SU-DHL-6 (cell line): ENCODE results near the gene SNX30.

Experiments used
- H2AFZ ChIP-seq: fragments of 200-600 bp; sonication (generic); 2 replicates; pipeline ENCODE4 v1.6.1; 2014; ENCODE audit warnings: low read depth, mild to moderate bottlenecking, moderate library complexity, mixed read lengths, antibody characterized with exemption, low read length; ENCODE audit not compliant: severe bottlenecking
- H3F3A ChIP-seq: fragments of 200-600 bp; shearing (Covaris generic); 2 replicates; pipeline ENCODE4 v1.6.0; 2016; ENCODE audit warnings: antibody characterized with exemption, mild to moderate bottlenecking; ENCODE audit not compliant: insufficient read depth
- H3K27ac ChIP-seq: fragments of 200-600 bp; sonication (generic); 2 replicates; pipeline ENCODE4 v1.5.1; 2016; ENCODE audit warnings: low read depth, mild to moderate bottlenecking, low read length, moderate library complexity, mixed read lengths
- H3K27me3 ChIP-seq: fragments of 200-600 bp; sonication (generic), shearing (Covaris generic); 2 replicates; pipeline ENCODE4 v1.6.0; 2014; ENCODE audit warnings: mild to moderate bottlenecking, low read length
- H3K36me3 ChIP-seq: fragments of 200-600 bp; sonication (generic); 2 replicates; pipeline ENCODE4 v1.6.1; 2014; ENCODE audit warnings: mild to moderate bottlenecking, low read length, mixed read lengths
- H3K4me2 ChIP-seq: fragments of 300-600, 200-600 bp; shearing (Covaris generic), sonication (generic); 2 replicates; pipeline ENCODE4 v1.6.0; 2014; ENCODE audit warnings: low read length, low read depth, mild to moderate bottlenecking; ENCODE audit not compliant: poor library complexity, severe bottlenecking
- H3K4me3 ChIP-seq: fragments of 200-600 bp; sonication (generic); 2 replicates; pipeline ENCODE4 v1.5.1; 2014; ENCODE audit warnings: antibody characterized with exemption, low read length, mild to moderate bottlenecking, mixed read lengths; ENCODE audit not compliant: insufficient read depth, poor library complexity, severe bottlenecking
- H3K79me2 ChIP-seq: fragments of 200-600 bp; sonication (generic); 2 replicates; pipeline ENCODE4 v1.6.1; 2014; ENCODE audit warnings: mild to moderate bottlenecking, low read length, moderate library complexity; ENCODE audit not compliant: insufficient read depth
- H3K9ac ChIP-seq: fragments of 200-600 bp; sonication (generic); 2 replicates; pipeline ENCODE4 v1.7.0; 2014; ENCODE audit warnings: mild to moderate bottlenecking, low read length
- H3K9me2 ChIP-seq: fragments of 200-600 bp; sonication (generic); replicated peaks from 2 replicates; pipeline ENCODE4 v1.6.1; 2014; ENCODE audit warnings: low read length; ENCODE audit not compliant: insufficient read depth
- H3K9me3 ChIP-seq: fragments of 200-600 bp; sonication (generic); 2 replicates; pipeline ENCODE4 v1.6.1; 2014; ENCODE audit warnings: low read length, mixed read lengths; ENCODE audit not compliant: insufficient read depth
- H4K20me1 ChIP-seq: fragments of 200-600 bp; sonication (generic); 2 replicates; pipeline ENCODE4 v1.6.1; 2014; ENCODE audit warnings: low read depth, mild to moderate bottlenecking, antibody characterized with exemption, low read length, moderate library complexity, mixed read lengths
- CTCF ChIP-seq: fragments of 200-600 bp; sonication (generic); IDR thresholded peaks from one replicate; pipeline ENCODE4 v1.5.1; 2017; ENCODE audit warnings: antibody characterized with exemption, mild to moderate bottlenecking, low read length, moderate library complexity; ENCODE audit not compliant: insufficient read depth, poor library complexity, severe bottlenecking
- EZH2phosphoT487 ChIP-seq: fragments of 200-600 bp; sonication (generic), shearing (Covaris generic); conservative IDR thresholded peaks from 2 replicates; pipeline ENCODE4 v1.6.1; 2018; ENCODE audit warnings: mild to moderate bottlenecking, antibody characterized with exemption, low read length, moderate library complexity, mixed read lengths

The SNX30 gene

GRCh38 chr9:112820881-112821280 is 70.3 kb downstream of the SNX30 start:
- Histone ChIP-seq H3K4me2 (no peak overlapping the region), H3K9me3 (no peaks in the 10 kb centered on the region), H3K27ac (no peak overlapping the region), H4K20me1 (no peaks in the 10 kb centered on the region), H3K79me2 (no peaks in the 10 kb centered on the region), H3K27me3 (no peaks in the 10 kb centered on the region), H2AFZ (no peak overlapping the region), H3K36me3 (no peaks in the 10 kb centered on the region), H3K4me3 (no peak overlapping the region), H3F3A (no peaks in the 10 kb centered on the region), H3K9me2 (no peaks in the 10 kb centered on the region), H3K9ac (no peak overlapping the region)
- TF ChIP-seq CTCF (no peak), EZH2phosphoT487 (no peak)

DNA sequence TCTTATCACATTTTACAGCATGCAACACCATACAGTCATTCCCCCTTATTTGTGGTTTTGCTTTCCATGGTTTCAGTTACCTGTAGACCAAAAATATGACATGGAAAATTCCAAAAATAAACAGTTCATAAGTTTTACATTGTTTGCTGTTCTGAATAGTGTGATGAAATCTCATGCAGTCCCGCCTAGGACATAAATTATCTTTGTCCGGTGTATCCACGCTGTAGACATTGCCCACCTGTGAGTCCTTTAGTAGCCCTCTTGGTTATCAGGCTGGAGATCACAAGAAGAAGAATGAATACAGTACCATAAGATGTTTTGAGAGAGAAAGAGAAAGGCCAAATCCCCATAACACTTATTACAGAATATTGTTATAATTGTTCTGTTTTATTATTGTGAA is 72.1 kb downstream of the SNX30 start:
- no peak overlapping the region for H3K27ac ChIP-seq
- no peaks in the 10 kb centered on the region for H3K9me3 ChIP-seq
- no peak overlapping the region for H3K4me2 ChIP-seq
- H3K27me3 ChIP-seq: no peaks in the 10 kb centered on the region
- H3K9me2 ChIP-seq: no peaks in the 10 kb centered on the region
- TF ChIP-seq CTCF (no peak), EZH2phosphoT487 (no peak)
- H3K9ac ChIP-seq: no peak overlapping the region
- H4K20me1 ChIP-seq: no peaks in the 10 kb centered on the region
- no peaks in the 10 kb centered on the region for H3K36me3 ChIP-seq
- H2AFZ ChIP-seq: no peak overlapping the region
- no peaks in the 10 kb centered on the region for H3K79me2 ChIP-seq
- no peak overlapping the region for H3K4me3 ChIP-seq
- H3F3A ChIP-seq: no peaks in the 10 kb centered on the region

GRCh38 chr9:112823257-112823656 is 72.7 kb downstream of the SNX30 start:
- TF ChIP-seq EZH2phosphoT487 (no peak), CTCF (no peak)
- H3K27me3 ChIP-seq: no peaks in the 10 kb centered on the region
- no peak overlapping the region for H2AFZ ChIP-seq
- H4K20me1 ChIP-seq: no peaks in the 10 kb centered on the region
- no peak overlapping the region for H3K4me3 ChIP-seq
- no peak overlapping the region for H3K4me2 ChIP-seq
- no peaks in the 10 kb centered on the region for H3F3A ChIP-seq
- no peak overlapping the region for H3K27ac ChIP-seq
- H3K9ac ChIP-seq: no peak overlapping the region
- H3K9me3 ChIP-seq: no peaks in the 10 kb centered on the region
- no peaks in the 10 kb centered on the region for H3K36me3 ChIP-seq
- H3K9me2 ChIP-seq: no peaks in the 10 kb centered on the region
- H3K79me2 ChIP-seq: no peaks in the 10 kb centered on the region
